GM12891 (cell line): ENCODE measurements around the gene GID4.

Source experiments
- PAX5 ChIP-seq: IDR thresholded peaks from 2 replicates; pipeline ENCODE4 v1.6.1; 2011; ENCODE audit warnings: low read length, moderate library complexity, mild to moderate bottlenecking; ENCODE audit not compliant: insufficient read depth, severe bottlenecking
- POLR2A ChIP-seq: IDR thresholded peaks from 2 replicates; pipeline ENCODE4 v1.6.1; 2011; ENCODE audit warnings: low read depth, low read length, control low read depth
- POLR2AphosphoS5 ChIP-seq: IDR thresholded peaks from 2 replicates; pipeline ENCODE4 v1.6.1; 2011; ENCODE audit warnings: low read depth, low read length, control low read depth

DNA sequence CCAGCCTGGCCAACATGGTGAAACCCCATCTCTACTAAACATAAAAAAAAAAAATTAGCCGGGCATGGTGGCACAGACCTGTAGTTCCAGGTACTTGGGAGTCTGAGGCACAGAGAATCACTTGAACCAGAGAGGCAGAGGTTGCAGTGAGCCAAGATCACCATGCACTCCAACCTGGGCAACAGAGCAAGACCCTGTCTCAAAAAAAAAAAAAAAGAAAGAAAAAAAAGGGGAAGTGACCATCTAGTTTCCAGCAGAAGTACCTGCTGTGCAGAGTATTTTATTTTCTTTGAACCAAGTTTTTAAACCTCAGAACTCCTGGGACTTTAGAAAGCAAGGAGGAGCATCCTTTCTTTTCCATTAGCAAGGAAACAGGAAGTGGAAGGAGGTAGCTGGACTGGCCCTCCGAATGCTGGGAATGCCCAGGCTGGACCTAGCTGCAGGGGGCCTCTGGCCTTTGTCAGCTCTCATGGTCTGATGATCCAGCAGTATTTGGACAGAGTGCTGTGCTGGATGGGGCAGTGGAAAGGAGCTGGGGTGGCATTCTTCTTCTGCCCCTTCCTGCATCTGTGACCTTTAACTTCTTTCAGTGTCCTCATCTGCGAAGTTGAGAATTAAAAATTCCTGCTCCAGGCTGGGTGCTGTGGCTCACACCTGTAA, 6.6 kb downstream of the GID4 start:
- no peak for TF ChIP-seq POLR2A
- no peak for TF ChIP-seq POLR2AphosphoS5
- TF ChIP-seq PAX5: no peak
